ENCODE data around the gene AMACR.

Gene AMACR

DNA sequence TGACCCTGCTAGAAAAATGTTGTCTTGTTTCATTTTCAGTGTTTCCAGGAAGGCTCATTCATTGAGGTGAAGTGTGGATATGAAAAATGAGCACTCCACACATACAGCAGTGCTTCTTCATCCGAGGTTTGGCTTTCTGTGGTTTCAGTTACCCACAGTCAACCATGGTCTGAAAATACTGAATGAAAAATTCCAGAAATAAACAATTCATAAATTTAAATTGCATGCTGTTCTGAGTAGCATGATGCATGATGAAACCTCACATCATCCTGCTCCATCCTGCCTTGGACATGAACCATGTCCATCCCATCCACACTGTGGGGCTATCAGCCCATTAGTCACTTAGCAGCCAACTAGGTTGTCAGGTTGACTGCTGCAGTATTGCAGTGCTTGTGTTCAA lies 13.0 kb downstream of the AMACR start:
- no peak for TF ChIP-seq CTCF (IDR thresholded peaks at IDR 0.05; ENCODE audit: low read depth, low read length)
- peak; percentile 46 to 68 for DNase-seq (ENCODE audit: low read depth in 2 of 2)
- no peak overlapping the region for H3K4me3 ChIP-seq (replicated peaks in 1 of 2; ENCODE audit: low read depth in 2 of 2, low read length in 2 of 2)

DNA sequence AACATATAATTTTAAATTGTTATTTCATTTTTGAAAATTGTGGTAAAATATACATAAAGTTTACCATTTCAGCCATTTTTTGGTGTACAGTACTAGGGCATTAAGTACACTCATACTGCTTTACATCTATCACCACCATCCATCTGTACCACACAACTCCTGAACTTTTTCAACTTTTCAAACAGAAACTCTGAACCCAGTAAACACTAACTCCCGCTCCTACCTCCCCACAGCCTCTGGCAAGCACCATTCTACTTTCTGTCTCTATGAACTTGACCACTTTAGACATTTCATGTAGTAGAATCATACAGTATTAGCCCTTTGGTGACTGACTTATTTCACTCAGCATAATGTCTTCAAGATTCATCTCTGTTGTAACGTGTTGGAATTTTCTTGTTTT lies 15.0 kb downstream of the AMACR start:
- no peak for TF ChIP-seq CTCF (IDR thresholded peaks at IDR 0.05; ENCODE audit: low read depth, low read length)
- no peak for DNase-seq (ENCODE audit: low read depth in 2 of 2)
- H3K4me3 ChIP-seq (replicated peaks in 1 of 2; ENCODE audit: low read depth in 2 of 2, low read length in 2 of 2), result no peak overlapping the region

DNA sequence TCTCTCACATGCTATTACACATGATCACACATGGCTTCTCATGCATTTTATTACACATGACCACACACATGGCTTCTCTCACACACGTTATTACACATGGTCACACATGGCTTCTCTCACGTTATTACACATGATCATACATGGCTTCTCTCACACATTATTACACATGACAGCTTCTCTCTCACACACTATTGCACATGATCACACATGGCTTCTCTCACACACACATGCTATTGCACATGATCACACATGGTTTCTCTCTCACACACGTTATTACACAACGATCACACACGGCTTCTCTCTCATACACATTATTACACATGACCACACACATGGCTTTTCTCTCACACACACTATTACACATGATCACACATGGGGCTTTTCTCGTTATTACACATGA lies 22.4 kb downstream of the AMACR start:
- H3K4me3 ChIP-seq (replicated peaks in 1 of 2; ENCODE audit: low read depth in 2 of 2, low read length in 2 of 2), result no peak overlapping the region
- no peak for DNase-seq (ENCODE audit: low read depth in 2 of 2)

GRCh38 chr5:33984671-33985124 lies 23.2 kb downstream of the AMACR start, which contains the start of gene SLC45A2:
TSS of gene SLC45A2 (minus strand) at chr5:33984693. CDS start at chr5:33984583, 110 bp downstream.
- no peak for TF ChIP-seq CTCF (IDR thresholded peaks at IDR 0.05; ENCODE audit: low read depth, low read length)
- peak in 1 of 2 donors; percentile 23 for DNase-seq (ENCODE audit: low read depth in 2 of 2)
- H3K4me3 ChIP-seq (replicated peaks in 1 of 2; ENCODE audit: low read depth in 2 of 2, low read length in 2 of 2), result no peak within 1 kb of the TSS

More for the DNA sequence above, 22.4 kb downstream of the AMACR start:
- TF ChIP-seq CTCF (IDR thresholded peaks at IDR 0.05; ENCODE audit: low read depth, low read length), result no peak

GRCh38 chr5:33984178-33984577 lies 23.7 kb downstream of the AMACR start:
- no peak overlapping the region for H3K4me3 ChIP-seq (replicated peaks in 1 of 2; ENCODE audit: low read depth in 2 of 2, low read length in 2 of 2)
- no peak for DNase-seq (ENCODE audit: low read depth in 2 of 2)
- no peak for TF ChIP-seq CTCF (IDR thresholded peaks at IDR 0.05; ENCODE audit: low read depth, low read length)

DNA sequence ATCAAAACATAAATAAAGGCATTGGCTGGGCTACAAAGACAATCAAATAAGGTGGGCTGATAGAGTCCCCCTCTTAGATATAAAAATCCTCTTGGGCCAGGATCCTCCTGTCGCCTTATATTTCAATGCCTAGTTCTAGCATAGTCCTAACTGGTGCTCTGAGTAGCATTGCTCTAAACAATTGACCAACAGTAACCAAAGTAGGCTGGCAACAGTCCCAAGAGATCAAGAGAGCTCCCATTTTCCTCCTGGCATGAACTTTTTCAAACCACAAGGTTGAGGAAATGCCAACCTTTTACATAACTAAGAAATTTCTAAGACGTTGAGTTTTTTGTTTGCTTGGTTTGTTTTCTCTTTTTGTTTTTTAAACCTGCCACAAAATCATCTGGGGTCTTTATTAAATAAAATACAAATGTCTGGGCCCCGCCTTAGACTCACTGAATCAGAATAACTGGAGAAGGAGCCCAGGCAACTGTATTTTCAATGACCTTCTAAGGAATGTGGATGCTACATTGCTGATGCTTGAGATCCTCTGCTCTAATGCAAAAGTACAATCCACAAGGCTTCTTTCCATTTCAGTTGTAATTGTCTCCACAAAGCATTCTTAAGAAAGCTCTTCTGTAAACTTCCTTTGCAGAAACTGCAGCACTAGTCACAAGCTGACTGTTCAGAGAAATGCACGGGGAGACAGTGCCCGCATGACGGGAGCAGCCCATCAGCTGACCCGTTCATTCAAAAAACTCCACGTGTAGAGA lies 26.3 kb downstream of the AMACR start:
- peak; percentile 22 to 55 for DNase-seq (ENCODE audit: low read depth in 2 of 2)
- no peak overlapping the region for H3K4me3 ChIP-seq (replicated peaks in 1 of 2; ENCODE audit: low read depth in 2 of 2, low read length in 2 of 2)
- no peak for TF ChIP-seq CTCF (IDR thresholded peaks at IDR 0.05; ENCODE audit: low read depth, low read length)
